Left lobe of liver (tissue), 2 donors: ENCODE data around the gene SEC14L1. TPM values are rescaled to one million over a fixed set of nuclear protein-coding genes. Genes with fewer than 3 reads are reported as not detected.

ENCODE experiments used
- ATAC-seq: fragments of 200-7000 bp; cut with Tn5 transposase; one replicate; pipeline ENCODE4 v1.9.1; 2020; ENCODE audit warnings: mild to moderate bottlenecking, moderate library complexity
- DNase-seq: peaks from one replicate; pipeline ENCODE4 v3.0.0-alpha.2; 2020; ENCODE audit warnings: low spot score
- total RNA-seq: library from RNA; stranded (reverse); gene quantifications from one replicate; pipeline ENCODE4 v1.2.1, GENCODE V29; 2021
- donor health status: DM: no; HTN: no; CAD: no; lungs with moderate emphysema.
- donor health status: DM: no; HTN: yes; CAD: no.

SEC14L1 gene
- total RNA-seq, 1 donor from 2014 or later = 20.1 TPM

DNA sequence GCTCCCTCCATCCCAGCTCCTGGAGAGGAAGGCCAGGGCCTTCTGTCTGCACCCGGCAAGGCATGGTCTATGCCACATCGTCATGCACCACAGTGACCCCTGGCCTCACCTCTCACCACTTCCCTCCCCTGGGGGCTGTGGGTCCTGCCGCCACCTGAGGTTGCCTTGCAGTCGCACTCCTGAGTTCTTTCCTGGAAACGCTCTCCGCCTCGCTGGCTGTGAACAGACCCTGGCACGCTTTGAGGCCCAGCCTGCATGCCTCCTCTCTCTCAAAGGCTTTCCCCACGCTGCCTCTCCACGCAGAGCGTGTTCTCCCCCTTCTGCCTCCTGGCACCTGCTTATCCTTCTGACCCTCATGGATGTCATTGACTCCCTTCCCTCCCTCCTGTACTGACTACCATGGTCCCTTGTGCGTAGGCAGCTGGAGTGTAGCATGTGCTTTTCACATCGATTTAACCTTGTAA lies 45.4 kb downstream of the SEC14L1 start:
- DNase-seq (no peak), ATAC-seq (no peak)

DNA sequence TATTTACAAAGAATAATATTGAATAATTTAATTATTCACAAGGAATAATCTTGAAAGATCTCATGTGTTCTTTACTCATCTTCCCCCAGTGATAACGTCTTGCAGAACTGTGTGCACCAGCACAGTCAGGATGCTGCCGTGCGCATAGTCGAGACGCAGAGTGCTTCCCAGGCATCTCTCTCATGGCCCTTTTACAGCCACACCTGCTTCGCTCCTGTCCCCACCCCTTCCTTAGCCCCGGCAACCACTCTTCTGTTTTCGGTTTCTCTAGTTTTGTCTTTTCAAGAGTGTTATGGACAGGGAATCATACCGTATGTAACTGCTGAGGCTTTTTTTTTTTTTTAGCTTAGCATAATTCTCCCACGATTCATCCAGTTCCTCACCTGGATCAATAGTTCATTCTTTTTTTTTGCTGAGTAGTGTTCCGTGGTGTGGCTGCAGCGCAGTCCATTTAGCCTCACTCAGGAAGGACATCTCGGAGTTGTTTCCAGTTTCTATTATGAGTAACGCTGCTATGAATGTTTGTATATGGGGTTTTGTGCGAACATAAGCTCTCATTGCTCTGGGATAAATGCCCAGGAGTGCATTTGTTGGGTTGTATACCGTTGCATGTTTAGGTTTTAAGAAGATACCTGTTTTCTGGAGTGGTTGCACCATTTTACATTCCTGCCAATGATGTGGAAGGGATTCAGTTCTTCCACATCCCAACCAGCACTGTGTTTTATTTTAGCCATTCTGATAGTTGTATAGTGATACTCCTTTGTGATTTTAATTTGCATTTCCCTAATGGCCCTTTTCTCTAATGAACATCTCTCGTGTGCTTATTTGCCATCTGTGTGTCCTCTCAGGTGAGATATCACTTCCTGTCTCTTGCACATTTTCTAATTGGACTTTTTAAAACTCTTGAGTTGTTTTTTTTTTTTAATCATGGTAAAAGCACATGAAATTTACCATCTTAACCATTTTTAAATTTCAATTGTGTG lies 47.6 kb downstream of the SEC14L1 start:
- ATAC-seq (no peak), DNase-seq (no peak)

DNA sequence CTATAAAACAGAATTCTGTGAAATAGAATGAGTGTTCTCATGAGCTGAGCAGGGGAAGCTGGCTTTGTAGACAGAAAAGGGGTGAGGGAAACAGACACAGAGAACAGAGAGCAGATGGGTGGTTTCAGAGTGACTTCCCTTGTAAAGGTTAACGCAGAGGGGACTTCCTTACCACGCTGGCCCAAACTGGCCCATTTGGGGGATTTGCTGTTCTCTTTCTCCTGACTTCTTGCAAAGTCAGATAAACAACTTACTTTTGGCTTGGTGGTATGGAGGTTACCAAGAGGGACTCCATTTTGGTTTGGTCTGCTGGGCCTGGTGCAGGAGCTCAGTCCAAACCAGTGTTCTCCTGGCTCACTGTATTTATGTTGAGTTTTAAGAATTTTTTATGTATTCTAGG lies 48.4 kb downstream of the SEC14L1 start:
- DNase-seq (no peak), ATAC-seq (no peak)

DNA sequence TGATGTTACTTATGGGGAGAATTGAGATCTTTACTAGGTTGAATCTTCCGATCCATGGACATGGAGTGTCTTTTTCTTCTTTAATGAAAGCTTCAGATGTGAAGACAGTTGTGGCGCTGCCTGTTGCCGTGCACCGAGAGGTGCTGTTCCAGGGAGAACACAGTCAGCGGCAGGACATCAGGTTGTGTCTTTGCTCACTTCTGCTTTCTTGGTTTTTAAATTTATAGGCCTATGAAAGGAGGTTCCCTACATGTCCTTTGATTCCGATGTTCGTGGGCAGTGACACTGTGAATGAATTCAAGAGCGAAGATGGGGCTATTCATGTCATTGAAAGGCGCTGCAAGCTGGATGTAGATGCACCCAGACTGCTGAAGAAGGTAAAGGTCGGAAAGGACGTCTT lies 49.8 kb downstream of the SEC14L1 start:
- ATAC-seq = no peak
- no peak for DNase-seq

DNA sequence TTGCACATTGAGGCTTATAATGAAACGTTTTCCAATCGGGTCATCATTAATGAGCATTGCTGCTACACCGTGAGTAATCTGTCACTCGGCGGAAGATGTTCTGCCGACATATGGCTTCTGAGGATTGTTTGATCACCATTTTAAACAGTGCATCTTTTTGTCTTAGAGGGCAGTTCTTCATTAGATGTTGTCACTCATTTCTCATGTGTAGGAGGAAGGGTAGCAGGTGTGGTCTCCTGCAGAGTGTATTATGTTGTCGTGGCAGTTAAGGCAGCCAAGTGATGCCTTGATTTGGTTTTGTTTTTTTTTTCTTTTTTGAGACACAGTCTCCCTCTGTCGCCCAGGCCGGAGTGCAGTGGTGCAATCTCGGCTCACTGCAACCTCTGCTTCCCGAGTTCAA lies 50.5 kb downstream of the SEC14L1 start:
- ATAC-seq (no peak), DNase-seq (no peak)

DNA sequence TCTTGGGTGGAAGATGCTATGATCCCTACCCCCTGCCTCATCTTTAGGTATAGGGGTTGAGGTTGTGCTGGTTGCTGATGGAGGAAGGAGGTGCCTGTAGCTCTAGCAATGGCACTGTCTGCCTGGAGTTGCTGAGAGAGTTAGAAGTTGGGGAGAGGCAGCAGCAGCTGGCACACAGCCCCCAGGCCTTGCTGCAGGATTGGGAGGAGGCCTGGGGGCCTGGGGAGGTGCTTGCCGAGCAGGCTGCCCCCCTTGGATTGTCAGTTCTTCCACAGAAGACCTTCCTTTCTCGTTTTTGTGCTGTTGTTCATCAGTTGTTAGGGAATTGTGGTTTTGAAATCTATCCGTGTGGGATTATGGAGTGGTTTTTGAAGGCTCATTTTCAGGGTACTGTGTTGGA lies 52.9 kb downstream of the SEC14L1 start:
- DNase-seq (no peak), ATAC-seq (no peak)

DNA sequence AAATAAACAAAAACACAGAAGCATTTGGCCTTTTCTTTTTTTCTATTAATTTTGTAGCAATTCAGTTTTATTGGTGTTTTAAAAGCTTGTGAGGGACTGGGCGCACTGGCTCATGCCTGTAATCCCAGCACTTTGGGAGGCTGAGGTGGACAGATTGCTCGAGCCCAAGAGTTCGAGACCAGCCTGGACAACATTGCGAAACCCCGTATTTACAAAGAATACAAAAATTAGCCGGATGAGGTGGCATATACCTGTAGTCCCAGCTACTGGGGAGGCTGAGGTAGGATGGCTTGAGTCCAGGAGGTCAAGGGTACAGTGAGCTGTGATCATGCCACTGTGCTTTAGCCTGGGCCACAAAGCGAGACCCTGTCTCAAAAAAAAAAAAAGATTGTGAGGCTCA lies 53.4 kb downstream of the SEC14L1 start:
- ATAC-seq (no peak), DNase-seq (no peak)

DNA sequence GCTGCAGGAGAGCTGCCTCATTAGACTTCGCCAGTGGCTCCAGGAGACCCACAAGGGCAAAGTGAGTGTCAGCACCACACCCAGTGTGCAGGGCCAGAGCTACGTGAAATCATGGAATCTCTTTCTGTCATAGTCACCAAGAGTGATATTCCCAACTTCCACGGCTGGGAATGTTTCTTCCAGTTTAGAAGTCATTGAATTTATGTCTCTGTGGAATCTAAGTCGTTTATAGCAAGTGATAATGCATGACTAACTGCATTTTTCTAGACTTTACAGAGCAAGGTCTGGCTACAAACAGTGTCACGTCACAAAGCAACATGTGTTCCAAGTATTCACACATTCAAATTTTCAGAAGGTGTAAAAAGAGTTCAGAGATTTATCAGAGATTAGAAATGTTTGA lies 55.5 kb downstream of the SEC14L1 start:
- no peak for DNase-seq
- no peak for ATAC-seq

DNA sequence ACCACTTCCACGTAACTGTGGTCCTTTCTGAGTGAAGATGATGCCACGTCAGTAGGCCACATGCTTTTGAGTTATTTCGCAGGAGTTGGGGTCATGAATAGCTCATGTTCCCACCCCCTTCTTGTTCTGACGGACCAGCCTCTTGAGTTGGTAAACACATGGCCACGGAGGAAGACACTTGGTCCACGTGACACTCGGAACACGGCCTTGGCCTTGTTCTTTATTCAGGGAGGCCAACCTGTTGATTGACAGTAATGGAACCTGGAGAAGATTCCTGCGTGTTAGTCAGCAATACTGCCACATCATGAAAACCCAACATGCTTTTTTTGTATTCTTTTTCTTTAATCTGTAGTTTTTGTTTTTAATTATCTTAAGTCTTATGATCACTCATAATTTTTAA lies 56.3 kb downstream of the SEC14L1 start:
- DNase-seq = no peak
- ATAC-seq = no peak

DNA sequence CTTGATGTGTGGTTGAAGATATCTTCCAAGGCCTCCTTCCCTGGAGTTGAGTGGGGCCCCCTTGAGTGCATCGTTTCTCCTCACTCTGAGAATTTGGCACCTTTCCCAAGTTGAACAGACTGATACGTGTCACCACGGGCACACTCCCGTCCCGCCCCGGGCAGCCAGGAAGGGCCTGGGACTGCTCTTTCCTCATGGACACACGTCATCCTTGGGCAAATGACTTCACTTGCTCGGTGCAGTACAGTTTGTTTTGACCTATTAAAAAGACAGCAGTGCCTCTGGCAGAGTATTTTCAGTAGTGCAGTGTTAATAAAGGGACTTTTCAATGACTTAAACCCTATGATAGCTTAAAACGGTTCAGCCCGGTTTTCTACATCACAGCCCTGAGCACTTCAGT lies 59.9 kb downstream of the SEC14L1 start:
- no peak for DNase-seq
- peak; percentile 36 for ATAC-seq

DNA sequence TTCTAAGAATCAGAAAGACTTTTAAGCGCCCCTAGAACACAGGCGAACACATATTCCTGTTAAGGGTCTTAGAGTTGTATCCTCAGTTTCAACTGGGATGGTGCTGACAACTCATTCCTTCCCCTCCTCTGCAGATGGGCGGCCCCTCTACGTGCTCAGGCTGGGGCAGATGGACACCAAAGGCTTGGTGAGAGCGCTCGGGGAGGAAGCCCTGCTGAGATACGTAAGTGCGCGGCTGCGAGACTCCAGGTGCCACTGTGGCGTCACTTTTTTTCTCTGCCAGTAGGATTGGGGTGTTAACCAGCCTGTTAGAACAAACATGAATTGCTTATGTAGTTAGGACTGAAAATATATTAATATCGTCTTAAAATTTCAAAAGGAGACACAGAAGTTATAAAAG lies 62.7 kb downstream of the SEC14L1 start:
- no peak for DNase-seq
- no peak for ATAC-seq

DNA sequence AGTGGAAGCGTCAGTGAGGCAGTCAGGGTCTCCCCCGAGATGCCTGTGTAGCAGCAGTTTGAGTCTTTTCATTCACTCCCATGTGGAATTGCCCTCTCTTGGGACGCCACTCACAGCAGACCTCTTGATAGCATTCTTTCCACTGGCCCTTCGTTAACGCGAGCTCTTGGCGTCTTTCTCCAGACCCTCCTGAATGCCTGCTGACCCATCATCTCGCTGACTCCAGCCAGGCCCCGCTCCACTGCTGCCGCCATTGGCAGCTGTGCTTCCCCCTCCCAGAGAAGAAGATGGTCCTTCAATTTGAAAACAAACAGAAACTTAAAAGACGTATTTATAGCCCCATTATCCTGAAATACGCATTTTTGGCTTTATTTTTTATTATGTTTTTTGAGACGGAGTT lies 63.1 kb downstream of the SEC14L1 start:
- no peak for DNase-seq
- no peak for ATAC-seq

DNA sequence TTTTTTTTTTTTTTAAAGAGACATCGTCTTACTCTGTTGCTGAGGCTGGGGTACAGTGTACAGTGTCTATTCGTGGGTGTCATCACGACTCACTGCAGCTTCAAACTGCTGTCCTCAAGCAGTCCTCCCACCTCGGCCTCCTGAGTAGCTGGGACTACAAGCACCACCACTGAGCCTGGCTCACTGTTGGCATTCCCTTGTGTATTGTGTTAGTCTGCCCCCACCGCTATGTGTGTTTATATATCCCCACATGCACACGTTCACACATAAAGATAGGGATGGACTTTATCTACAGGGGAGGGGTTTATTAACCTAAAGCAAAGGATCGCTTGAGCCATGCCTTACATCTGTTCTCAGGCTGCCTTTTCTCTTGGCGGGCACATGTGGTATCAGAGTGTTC lies 63.8 kb downstream of the SEC14L1 start:
- no peak for ATAC-seq

DNA sequence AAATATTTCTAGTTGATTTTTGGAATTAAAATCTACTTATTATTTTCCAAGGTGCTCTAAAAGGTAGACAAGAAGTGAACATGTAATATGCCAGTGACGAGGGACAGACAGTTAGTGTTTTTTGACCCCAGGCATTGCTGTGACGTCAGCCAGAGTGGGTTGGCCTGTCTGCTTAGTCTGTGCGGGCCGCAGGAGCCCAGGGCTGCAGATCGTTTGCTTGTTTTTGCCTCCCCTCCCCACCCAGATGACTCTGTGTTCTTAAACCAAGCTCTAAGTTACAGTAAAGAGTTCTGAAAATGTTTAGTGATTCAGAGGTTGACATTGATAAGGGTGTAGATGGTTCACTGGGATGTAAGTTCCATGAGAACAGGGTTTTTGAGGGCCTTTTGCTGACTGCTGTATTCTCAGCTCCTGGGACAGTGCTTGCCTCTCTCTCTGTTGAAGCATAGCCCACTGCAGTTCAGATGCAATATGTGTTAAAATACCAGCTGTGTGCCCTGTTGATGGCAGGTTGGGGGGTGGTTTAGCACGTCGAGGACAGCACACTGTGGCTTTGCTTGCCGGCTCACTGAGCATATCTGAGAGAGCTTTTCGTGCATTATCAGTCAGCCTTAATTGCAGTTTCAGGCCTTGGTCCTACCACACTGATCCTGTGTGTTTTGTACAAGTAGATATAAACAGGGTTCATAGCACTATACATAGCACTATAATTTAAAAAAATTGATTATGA lies 64.8 kb downstream of the SEC14L1 start:
- ATAC-seq = no peak
- no peak for DNase-seq

More for the DNA sequence above, 63.8 kb downstream of the SEC14L1 start:
- DNase-seq = no peak

DNA sequence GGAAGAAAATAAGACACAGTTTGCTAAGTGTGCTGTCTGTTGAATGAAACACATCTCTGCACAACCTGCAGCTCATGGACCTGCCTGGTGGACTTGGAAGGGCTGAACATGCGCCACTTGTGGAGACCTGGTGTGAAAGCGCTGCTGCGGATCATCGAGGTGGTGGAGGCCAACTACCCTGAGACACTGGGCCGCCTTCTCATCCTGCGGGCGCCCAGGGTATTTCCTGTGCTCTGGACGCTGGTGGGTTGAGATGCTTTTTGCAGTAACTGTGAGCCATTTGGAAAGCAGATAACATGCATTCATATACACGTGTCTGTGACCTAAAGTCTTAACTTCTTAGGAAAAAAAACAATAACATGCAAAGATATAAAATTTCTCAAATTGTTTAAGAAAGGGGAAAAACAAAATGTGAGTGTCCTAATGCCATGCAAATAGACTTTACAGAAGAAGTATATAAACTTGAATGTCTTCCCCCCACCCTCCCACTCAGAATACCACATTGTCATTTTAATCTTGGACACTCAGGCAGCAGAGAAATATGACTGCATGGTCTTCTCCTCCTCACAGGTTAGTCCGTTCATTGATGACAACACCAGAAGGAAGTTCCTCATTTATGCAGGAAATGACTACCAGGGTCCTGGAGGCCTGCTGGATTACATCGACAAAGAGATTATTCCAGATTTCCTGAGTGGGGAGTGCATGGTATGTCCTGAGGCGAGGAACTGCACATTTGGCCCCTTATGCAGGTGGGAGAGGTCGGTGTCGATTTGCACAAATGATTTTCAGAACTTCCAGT lies 65.6 kb downstream of the SEC14L1 start:
- ATAC-seq = peak; percentile 19
- no peak for DNase-seq

DNA sequence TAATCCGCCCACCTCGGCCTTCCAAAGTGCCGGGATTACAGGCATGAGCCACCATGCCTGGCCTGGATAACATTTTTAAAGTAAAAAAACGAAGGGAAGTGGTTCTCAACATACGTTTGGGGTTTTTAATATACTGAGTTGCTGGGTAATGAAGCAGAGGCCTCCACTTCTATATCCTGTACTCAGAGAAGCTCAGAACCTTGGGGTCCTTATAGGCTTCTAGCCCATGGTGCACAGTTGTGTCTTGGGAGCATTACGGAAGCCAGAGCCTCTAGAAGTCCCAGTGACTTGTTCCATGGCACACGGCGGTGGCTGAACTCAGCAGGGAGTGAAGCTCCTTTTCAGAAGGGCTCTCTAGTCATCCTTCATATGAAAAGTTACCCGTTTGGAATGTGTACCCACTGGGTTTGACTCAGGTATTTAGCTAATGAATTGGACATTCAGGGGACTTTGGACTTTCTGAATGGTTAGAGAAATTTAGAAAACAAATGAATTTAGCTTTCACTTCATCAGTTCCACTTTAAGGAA lies 67.0 kb downstream of the SEC14L1 start:
- ATAC-seq = no peak
- DNase-seq = no peak

DNA sequence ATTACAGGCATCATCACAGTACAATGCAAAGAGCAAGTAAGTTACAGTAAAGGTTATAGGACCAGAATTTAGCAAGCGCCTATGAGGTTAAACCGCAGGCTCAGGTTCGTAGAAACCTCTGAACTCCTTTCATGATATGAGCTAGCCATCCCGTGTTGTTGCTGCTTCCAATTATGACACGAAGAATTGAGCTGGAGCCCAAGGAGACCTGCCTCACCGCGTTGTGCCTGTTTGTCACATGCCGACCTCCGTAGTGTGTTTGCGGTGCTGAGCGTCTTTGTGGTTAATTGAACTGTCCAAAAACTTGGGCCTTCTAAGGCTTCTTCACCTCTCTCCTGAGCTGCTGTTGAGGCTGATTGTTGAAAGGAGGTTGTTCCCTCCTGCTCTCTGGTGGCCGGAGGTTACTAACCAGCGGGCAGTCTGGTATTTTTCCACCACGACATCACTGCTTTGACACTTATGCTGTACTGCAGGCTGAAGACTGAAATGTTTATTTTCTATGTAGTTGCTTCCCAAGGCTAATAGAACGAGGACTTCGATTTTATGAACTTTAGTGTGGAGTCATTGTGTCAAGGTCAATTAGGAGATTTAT lies 67.5 kb downstream of the SEC14L1 start:
- no peak for DNase-seq
- peak; percentile 27 for ATAC-seq

DNA sequence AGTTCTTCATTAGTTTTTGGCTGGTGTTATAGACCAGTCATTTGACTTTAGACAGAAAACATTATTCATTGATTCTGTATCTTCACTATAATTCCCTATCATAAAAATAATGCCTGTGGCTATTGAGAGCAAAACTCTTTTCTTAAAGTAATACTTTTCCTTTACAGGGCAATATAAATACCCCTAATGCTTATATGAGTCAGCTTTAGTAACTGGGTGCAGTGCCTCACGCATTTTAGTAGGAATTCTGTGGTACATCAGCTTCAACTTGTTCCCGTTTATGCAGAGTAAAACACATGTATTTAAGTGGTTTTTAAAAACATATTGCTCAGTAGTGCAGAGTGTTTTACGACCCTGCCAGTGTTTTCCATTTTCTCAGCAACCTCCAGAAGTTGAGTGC lies 68.1 kb downstream of the SEC14L1 start:
- ATAC-seq = no peak
- no peak for DNase-seq

DNA sequence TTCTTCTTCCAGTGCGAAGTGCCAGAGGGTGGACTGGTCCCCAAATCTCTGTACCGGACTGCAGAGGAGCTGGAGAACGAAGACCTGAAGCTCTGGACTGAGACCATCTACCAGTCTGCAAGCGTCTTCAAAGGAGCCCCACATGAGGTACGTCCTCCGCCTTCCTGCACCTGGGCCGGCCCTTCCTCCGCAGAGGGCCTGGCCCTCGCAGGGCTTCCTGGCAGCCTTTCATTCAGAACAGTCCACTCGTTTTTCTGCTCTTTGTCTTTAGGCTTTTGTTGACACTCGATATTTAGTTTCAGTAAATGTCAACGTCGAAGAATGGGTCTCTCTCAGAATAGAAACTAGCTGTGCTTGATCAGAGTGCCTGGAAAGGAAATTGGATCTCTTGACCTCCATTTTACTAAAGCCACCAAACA lies 68.6 kb downstream of the SEC14L1 start:
- DNase-seq = no peak
- no peak for ATAC-seq

DNA sequence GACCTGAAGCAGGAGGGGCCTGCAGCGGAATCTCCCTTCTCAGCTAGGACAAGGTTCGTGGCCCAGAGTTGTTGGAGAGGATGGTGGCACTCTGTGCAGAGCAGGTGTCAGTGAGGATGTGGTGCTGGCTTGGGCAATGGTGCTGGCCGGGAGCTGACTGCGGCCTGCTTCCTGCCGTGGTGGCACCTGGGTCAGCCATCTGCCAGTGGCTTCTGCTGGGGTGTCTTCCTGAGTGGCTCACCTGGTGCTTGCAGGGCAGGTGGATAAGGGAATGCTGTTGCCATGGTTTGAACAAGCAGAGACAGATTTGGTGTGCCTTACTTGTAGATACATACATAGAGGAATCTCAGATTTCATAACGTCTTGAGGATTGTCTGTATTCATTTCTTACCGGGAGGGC lies 69.6 kb downstream of the SEC14L1 start:
- ATAC-seq = no peak

More for the DNA sequence above, 69.6 kb downstream of the SEC14L1 start:
- DNase-seq = no peak
